K562 (cell line): ENCODE results near the gene PIN1. TPM values are rescaled to one million over a fixed set of nuclear protein-coding genes. Genes with fewer than 3 reads are reported as not detected.
A peak's percentile ranks its signal among the peaks of the same experiment; 100 is the strongest.

ENCODE experiments used
- ATAC-seq: fragments of 200-7000 bp; cut with Tn5 transposase; 3 replicates; pipeline ENCODE4 v1.9.1; 2020; ENCODE audit warnings: moderate library complexity
- BruUV-seq: library from RNA; stranded (reverse); fragments of 400-500 nt; replicated peaks from 2 replicates; lab custom pipeline; 2021; lab: Mats Ljungman, UMichigan
- CTCF ChIA-PET: fragments of 300-600 bp; formaldehyde crosslinking; extraction: SDS; loops from one replicate; lab custom pipeline; 2021; ENCODE audit warnings: low intra/inter-chr PET ratio; lab: Yijun Ruan, JAX
- POLR2A ChIA-PET: fragments of 300-600, 350-650 bp; sonication (Branson Sonifier 250); formaldehyde crosslinking; extraction: SDS; loops from one replicate; lab custom pipeline; 2021; ENCODE audit warnings: antibody characterized with exemption, inconsistent platforms; lab: Yijun Ruan, JAX
- DNase-seq, 4 experiments: peaks; one replicate each; pipeline versions ENCODE4 v3.0.0 to v3.0.0-alpha.2; 2011 to 2018; ENCODE audit warnings: low spot score in 3 of 4, mixed read lengths in 3 of 4; ENCODE audit errors: extremely low read depth in 1 of 4
- FAIRE-seq: peaks from 2 replicates; lab custom pipeline; 2011; peaks lifted over from hg19 to GRCh38; lab: Jason Lieb, UNC
- H2AFZ ChIP-seq: 2 replicates; pipeline ENCODE4 v1.6.0; 2011; ENCODE audit warnings: low read depth, low read length, control low read depth, inconsistent platforms
- H3K27ac ChIP-seq: fragments of 200-600 bp; 3 replicates; pipeline ENCODE4 v1.8.0; 2011; ENCODE audit warnings: low read depth, mild to moderate bottlenecking, control low read depth, inconsistent platforms, low read length, moderate library complexity, mixed read lengths; ENCODE audit errors: extremely low read depth
- H3K27me3 ChIP-seq, 2 experiments: fragments of 300-600 bp in 1 of 2; 2 replicates in 1 of 2; 3 replicates in 1 of 2; pipeline versions ENCODE4 v1.6.0 to v1.8.0; 2011; ENCODE audit warnings: inconsistent platforms in 2 of 2, low read length in 2 of 2, mild to moderate bottlenecking in 1 of 2, mixed read lengths in 1 of 2, moderate library complexity in 1 of 2; ENCODE audit not compliant: control insufficient read depth in 2 of 2, insufficient read depth in 2 of 2
- H3K36me3 ChIP-seq: fragments of 300-600 bp; 3 replicates; pipeline ENCODE4 v1.8.0; 2011; ENCODE audit warnings: mild to moderate bottlenecking, low read length, inconsistent platforms; ENCODE audit not compliant: control insufficient read depth, insufficient read depth
- H3K4me1 ChIP-seq, 2 experiments: fragments of 200-600 bp in 1 of 2; replicated peaks in 1 of 2; 2 replicates in 1 of 2; 3 replicates in 1 of 2; pipeline versions ENCODE4 v1.5.1 to v1.8.0; 2011; ENCODE audit warnings: inconsistent platforms in 2 of 2, low read length in 2 of 2, mild to moderate bottlenecking in 1 of 2, mixed read lengths in 1 of 2, moderate library complexity in 1 of 2; ENCODE audit not compliant: control insufficient read depth in 2 of 2, insufficient read depth in 2 of 2
- H3K4me2 ChIP-seq: 2 replicates; pipeline ENCODE4 v1.6.1; 2011; ENCODE audit warnings: low read length, control low read depth, inconsistent platforms, mixed read lengths; ENCODE audit not compliant: insufficient read depth
- H3K4me3 ChIP-seq: fragments of 200-600 bp; sonication (generic), shearing (Covaris generic); 2 replicates; pipeline ENCODE4 v1.5.1; 2016; ENCODE audit warnings: control low read depth, inconsistent platforms
- H3K79me2 ChIP-seq: fragments of 200-600 bp; 3 replicates; pipeline ENCODE4 v1.8.0; 2011; ENCODE audit warnings: low read length, inconsistent platforms; ENCODE audit not compliant: control insufficient read depth, insufficient read depth
- H3K9ac ChIP-seq, 2 experiments: 2 replicates each; pipeline versions ENCODE4 v1.6.0 to v1.6.1; 2011; ENCODE audit warnings: low read depth in 2 of 2, low read length in 2 of 2, control low read depth in 1 of 2, inconsistent platforms in 1 of 2, mild to moderate bottlenecking in 1 of 2, mixed read lengths in 1 of 2; ENCODE audit not compliant: insufficient read depth in 1 of 2
- H3K9me1 ChIP-seq: one replicate; pipeline ENCODE4 v1.6.0; 2011; ENCODE audit warnings: inconsistent platforms, mild to moderate bottlenecking, low read length, moderate library complexity; ENCODE audit not compliant: control insufficient read depth, insufficient read depth
- H3K9me3 ChIP-seq: replicated peaks from 2 replicates; pipeline ENCODE4 v1.5.1; 2011; ENCODE audit warnings: low read depth, low read length, inconsistent platforms; ENCODE audit not compliant: control insufficient read depth, insufficient read depth
- H4K20me1 ChIP-seq: replicated peaks from 2 replicates; pipeline ENCODE4 v1.6.1; 2011; ENCODE audit warnings: low read length, inconsistent platforms, mixed read lengths; ENCODE audit not compliant: control insufficient read depth, insufficient read depth
- BCOR ChIP-seq: fragments of 450-650 bp; IDR thresholded peaks from 2 replicates; pipeline ENCODE4 v1.6.1; 2016
- KDM1A ChIP-seq, 2 experiments: fragments of 450-650 bp; IDR thresholded peaks; 2 replicates each; pipeline ENCODE4 v1.6.1; 2016; ENCODE audit warnings: mild to moderate bottlenecking in 2 of 2
- RBM25 ChIP-seq: fragments of 200-400 bp; formaldehyde crosslinking; IDR thresholded peaks from 2 replicates; pipeline ENCODE4 v1.6.1; 2018; ENCODE audit warnings: low read length, low read depth, moderate library complexity; ENCODE audit not compliant: severe bottlenecking
- WGBS: fragments of 100-300 bp; shearing (Covaris generic); methylation state at CpG from one replicate; pipeline ENCODE4 v1.1.6; 2016; ENCODE audit warnings: low coverage, mixed read lengths; ENCODE audit not compliant: insufficient coverage; ENCODE audit errors: missing lambda C conversion rate; 5-methylcytosine and 5-hydroxymethylcytosine counted together
- in situ Hi-C: fragments of 300-500 bp; cut with MboI; formaldehyde crosslinking; loops from 4 replicates; pipeline ENCODE4 v1.15.0; 2018; ENCODE audit warnings: inconsistent platforms, mixed read lengths
- intact Hi-C: fragments of 100-400 bp; cut with micrococcal nuclease; formaldehyde crosslinking; loops from 2 replicates; pipeline ENCODE4 v1.14.2; 2022
- polyA plus RNA-seq, 8 experiments: library from polyadenylated mRNA; depleted of rRNA in 4 of 8; stranded (reverse) in 5 of 8; unstranded in 3 of 8; fragments of >200 nt; fragmentation: Nextera tagmentation in 2 of 8; fragmentation: Illumina TruSeq in 1 of 8; extraction: Ambion mirVana in 2 of 8; extraction: Trizol in 1 of 8; gene quantifications; 2 replicates each; pipeline versions ENCODE4 v1.2.1 to v1.2.3, GENCODE V29; 2011 to 2014; ENCODE audit warnings: inconsistent platforms in 1 of 8, missing spikeins in 1 of 8
- total RNA-seq, 7 experiments: library from RNA; depleted of rRNA in 6 of 7; stranded (reverse); fragments of >200 nt in 6 of 7; fragmentation: Illumina TruSeq in 2 of 7; extraction: Trizol in 2 of 7; gene quantifications; 2 replicates each; pipeline versions ENCODE4 v1.2.1 to v1.2.3, GENCODE V29; 2011 to 2021; ENCODE audit warnings: low replicate concordance in 1 of 7
- TF ChIP-seq, protein P1 (sequence below): fragments of 450-650 bp; formaldehyde crosslinking; IDR thresholded peaks from 2 replicates; pipeline ENCODE4 v1.4.0; 2020; ENCODE audit warnings: mild to moderate bottlenecking, mixed read lengths

PIN1 gene
- total and polyA plus RNA-seq, 9 of the 15 experiments (the other 6 are each of a cell fraction or from before 2014, with no cell fraction given) = 1.6 to 178 (median 42.5) TPM

DNA sequence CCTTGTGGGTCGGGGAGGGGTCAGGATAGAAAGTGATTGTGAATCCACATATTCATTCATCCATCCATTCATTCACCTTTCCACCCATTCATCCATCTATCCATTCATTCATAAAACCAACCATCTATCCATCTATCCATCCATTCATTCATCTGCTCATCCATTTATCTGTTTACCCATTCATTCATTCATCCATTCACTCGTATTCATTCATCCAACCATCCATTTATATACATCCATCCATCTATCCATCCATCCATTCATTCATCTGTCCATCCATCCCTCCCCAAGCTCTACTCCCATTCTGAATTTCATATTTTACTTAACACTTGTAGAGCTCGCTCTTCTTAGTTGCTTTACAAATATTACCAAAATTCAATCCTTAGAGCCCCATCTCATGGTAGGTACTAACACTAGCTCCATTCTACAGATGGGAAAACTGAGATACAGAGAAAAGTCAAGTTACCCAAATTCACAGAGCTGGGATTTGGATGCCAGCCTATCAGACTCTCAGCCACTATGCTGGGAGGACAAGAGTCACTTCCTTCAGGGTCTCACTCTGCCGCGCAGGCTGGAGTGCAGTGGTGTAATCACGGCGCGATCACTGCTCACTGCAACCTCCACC, 37.6 kb downstream of the PIN1 start:
- TF ChIP-seq KDM1A (IDR thresholded peaks at IDR 0.05) = peak; percentile 41 to 52; a peak in 3 of 4 replicates
- peak; percentile 52 for TF ChIP-seq RBM25
- TF ChIP-seq, protein P1, sequence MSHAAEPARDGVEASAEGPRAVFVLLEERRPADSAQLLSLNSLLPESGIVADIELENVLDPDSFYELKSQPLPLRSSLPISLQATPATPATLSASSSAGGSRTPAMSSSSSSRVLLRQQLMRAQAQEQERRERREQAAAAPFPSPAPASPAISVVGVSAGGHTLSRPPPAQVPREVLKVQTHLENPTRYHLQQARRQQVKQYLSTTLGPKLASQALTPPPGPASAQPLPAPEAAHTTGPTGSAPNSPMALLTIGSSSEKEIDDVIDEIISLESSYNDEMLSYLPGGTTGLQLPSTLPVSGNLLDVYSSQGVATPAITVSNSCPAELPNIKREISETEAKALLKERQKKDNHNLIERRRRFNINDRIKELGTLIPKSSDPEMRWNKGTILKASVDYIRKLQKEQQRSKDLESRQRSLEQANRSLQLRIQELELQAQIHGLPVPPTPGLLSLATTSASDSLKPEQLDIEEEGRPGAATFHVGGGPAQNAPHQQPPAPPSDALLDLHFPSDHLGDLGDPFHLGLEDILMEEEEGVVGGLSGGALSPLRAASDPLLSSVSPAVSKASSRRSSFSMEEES (CRISPR knock-in tag) = no peak
- TF ChIP-seq BCOR = peak; percentile 54; the same call in 1 of the 2 replicates
- Histone ChIP-seq H2AFZ (no peak overlapping the region), H3K9ac (no peak overlapping the region), H3K4me1 (no peaks in the 10 kb centered on the region; a peak in 1 of 5 replicates), H3K9me1 (no peaks in the 10 kb centered on the region), H3K27ac (no peak overlapping the region), H3K27me3 (peaks cover 0 to 20% of the 10 kb centered on the region in 2 experiments; a peak in 2 of 5 replicates), H3K4me3 (no peak overlapping the region), H3K9me3 (no peaks in the 10 kb centered on the region), H3K4me2 (no peak overlapping the region), H3K36me3 (no peaks in the 10 kb centered on the region), H3K79me2 (no peaks in the 10 kb centered on the region), H4K20me1 (no peaks in the 10 kb centered on the region)
- no TSS peak for BruUV-seq
- in situ Hi-C loops (no loop called here), intact Hi-C loops (no loop called here)
- DNase-seq = no peak
- no peak for FAIRE-seq
- ChIA-PET POLR2A (interaction anchor here (1.1 kb wide), 1 partner anchor 13 kb away, joined by 3 read pairs; no protein-coding TSS in a partner anchor), CTCF (no interaction called here)
- WGBS = 39% methylated on average over 7 of the region's 8 CpGs
- ATAC-seq = no peak
